Cerebellar nuclear complex (tissue), 1 donor: ENCODE results near the gene IFNB1.
A peak's percentile ranks its signal among the peaks of the same experiment; 100 is the strongest.

Experiments
- DNase-seq, 2 experiments: peaks; one replicate each; lab custom pipeline; 2025; lab: John Stamatoyannopoulos, UW

Gene IFNB1

DNA sequence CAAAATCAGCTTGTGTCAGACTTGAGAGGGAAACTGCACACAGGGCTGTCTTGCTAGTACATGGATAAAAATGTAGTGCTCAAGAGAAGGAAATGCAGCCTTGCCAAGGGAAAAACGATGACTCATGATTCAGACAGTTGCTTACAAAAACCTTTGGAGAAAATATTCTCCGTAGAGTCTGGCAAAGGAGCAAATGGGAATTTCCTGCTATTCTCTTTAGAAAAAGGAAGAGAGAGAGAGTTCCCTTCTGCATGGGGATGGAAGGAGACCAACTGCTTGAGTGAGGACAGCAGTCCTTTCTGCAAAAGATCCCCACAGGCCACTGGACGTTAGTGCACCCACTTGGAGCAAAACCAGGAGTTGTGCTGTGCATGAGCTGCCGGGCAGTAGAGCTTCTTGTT lies 7.6 kb downstream of the IFNB1 start:
- peak in 1 of 2 experiments; percentile 23 for DNase-seq

DNA sequence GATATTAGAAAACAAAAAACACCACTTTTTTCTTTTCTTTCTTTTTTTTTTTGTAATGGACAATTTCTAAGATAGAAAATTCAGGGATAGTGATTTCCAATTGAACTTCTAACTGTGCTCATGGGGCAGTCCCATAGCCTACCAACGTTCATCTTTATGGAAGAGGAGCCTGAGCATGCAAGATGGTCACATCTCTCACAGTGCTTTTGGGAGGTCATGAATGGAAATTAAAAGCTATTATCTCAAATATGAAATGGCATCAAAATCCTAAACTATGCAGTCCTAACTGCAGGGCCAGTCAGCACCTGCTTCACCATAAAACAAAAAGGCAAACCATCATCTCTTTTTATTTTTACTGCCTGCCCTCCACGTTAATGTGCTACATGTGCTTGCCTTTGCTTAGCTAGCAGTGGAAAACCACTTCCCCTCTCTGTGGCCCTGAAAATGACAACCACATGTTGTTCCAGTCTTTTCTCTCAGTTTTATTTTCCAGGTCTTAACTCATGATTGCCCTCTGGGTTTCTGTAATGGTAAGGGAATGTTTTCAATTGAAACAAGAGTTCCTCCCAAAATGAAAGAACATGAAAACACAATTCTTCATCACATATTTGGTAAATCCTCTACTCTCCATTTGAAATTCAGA lies 16.7 kb downstream of the IFNB1 start:
- no peak for DNase-seq

GRCh38 chr9:21056931-21057330 lies 20.8 kb downstream of the IFNB1 start:
- no peak for DNase-seq

DNA sequence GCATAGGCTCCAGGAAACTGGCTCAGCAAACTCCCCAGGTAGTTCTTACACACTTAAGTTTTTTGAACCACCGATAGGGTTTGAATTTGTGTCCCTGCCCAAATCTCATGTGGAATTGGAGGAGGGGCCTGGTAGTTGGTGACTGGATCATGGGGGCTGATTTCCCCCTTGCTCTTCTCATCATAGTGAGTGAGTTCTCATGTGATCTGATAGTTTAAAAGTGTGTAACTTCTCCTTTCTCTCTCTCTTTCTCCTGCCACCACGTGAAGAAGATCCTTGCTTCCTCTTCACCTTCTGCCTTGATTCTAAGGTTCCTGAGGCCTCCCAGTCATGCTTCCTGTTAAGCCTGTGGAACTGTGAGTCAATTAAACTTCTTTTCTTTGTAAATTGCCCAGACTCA lies 23.9 kb downstream of the IFNB1 start:
- DNase-seq: no peak

- no peak for DNase-seq
These were observed 30.5 kb downstream of the IFNB1 start for GRCh38 chr9:21047281-21047691.

- DNase-seq: no peak
These were observed 33.9 kb downstream of the IFNB1 start for GRCh38 chr9:21043841-21044240.

GRCh38 chr9:21042466-21042865 lies 35.3 kb downstream of the IFNB1 start:
- no peak for DNase-seq

GRCh38 chr9:21039302-21039701 lies 38.4 kb downstream of the IFNB1 start:
- no peak for DNase-seq

- no peak for DNase-seq
These were observed 40.5 kb downstream of the IFNB1 start for GRCh38 chr9:21037278-21037677.

DNA sequence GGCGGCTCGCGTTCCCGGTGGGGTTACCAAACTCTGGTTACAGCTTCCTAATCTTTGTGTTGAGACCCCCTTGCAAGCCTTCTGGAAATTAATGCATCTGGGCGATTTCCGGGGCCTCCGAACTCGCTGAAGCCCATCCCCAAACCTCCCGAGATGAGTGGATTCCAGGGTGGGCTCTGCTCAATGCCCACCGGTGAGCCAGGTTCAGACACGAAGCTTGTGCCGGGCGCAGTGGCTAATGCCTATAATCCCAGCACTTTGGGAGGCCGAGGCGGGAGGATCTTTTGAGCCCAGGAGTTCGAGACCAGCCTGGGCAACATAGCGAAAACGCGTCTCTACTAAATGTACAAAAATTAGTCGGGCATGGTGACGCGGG lies 45.9 kb downstream of the IFNB1 start:
- DNase-seq: no peak

GRCh38 chr9:21031091-21031807 lies 46.5 kb downstream of the IFNB1 start, which contains the start of gene HACD4:
Gene HACD4, minus strand, starts transcription at chr9:21031640. Its CDS starts 50 bp downstream, at chr9:21031590.
- no peak for DNase-seq

DNA sequence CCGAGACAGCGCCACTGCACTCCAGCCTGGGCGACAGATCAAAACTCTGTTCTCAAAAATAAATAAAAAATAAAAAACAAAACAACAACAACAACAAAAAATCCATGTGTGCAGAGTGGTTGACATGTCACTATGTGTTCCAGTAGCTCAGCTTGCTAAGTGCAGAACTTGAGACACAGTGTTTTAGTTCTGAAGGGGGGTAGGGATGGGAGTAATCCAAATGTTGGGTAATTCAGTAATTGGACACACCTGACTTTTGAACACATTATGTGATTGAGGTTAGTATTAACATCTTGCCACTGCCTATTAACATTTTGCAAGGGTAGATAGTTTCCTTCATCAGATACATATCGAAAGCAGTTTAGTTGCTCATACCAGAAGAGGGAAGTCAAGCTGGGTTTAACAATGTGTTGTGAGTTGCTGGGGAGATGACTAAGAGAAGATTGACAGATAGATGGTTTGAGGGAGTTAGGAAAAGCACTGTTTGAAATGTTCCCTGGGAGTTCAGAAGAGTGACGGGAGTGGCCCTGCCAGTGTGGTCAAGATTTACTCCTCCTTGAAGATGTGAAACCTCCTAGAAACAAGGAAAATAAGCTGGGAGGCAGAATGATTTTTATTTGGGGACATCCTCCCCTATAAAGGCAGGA lies 47.2 kb downstream of the IFNB1 start:
- DNase-seq: no peak

- DNase-seq: no peak
These were observed 48.1 kb downstream of the IFNB1 start for GRCh38 chr9:21029661-21030060.

DNA sequence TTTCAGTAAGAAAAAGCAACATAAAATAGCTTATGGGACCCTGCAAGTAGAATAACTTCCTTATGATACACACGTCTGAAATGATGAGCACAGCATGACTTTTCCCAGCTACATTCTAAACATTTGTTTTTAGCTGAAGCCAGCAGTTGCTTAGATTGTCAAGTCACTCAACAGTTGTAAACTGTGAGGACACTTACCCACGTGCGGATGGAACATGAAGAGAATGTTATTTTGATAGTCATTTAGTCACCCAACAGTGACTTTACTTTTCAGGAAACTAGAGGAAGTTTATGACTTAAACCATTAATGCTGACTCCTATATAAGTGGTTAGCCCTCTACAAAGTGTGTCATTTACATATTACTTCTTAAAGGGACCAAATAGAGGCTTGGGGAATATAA lies 49.3 kb downstream of the IFNB1 start:
- no peak for DNase-seq

- DNase-seq: no peak
These were observed 50.4 kb downstream of the IFNB1 start for GRCh38 chr9:21027295-21027694.
